Panc1 (cell line): ENCODE data around the gene KRTAP10-2.

ENCODE experiments used
- POLR2AphosphoS5 ChIP-seq: IDR thresholded peaks from 2 replicates; pipeline ENCODE4 v1.6.1; 2012; ENCODE audit warnings: mild to moderate bottlenecking, low read depth, low read length, moderate library complexity
- TF ChIP-seq, protein P1 (sequence below): fragments of 450-650 bp; IDR thresholded peaks from 2 replicates; pipeline ENCODE4 v1.5.1; 2017; ENCODE audit warnings: mild to moderate bottlenecking

DNA sequence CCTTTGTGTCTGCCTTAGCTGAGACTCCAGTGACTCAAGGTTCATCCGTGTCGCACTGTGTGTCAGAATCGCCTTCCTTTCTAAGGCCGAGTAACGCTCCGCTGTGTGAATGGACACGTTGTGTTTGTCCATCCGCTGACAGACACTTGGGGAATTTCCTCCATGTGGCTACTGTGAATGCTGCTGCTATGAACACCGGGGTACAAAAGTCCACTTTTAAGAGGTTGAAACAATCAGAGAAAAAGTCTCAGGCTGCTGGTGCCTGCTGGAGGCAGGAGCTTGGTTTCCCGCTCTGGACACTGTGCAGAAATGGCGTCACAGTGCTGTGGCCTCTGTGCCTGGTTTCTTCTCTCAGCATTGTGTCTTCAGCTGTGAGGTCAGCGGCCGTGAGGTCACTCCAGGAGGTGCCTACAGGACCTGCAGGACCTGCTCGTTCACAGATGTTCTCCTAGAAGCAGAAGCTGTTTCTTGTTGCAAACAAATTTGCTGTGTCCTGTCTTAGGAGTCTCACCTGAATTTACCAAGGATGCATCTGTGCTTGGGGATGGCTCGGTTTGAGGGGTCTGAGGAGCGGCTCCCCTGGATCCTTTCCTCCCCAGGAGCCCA, 45.5 kb downstream of the KRTAP10-2 start:
- TF ChIP-seq, protein P1, sequence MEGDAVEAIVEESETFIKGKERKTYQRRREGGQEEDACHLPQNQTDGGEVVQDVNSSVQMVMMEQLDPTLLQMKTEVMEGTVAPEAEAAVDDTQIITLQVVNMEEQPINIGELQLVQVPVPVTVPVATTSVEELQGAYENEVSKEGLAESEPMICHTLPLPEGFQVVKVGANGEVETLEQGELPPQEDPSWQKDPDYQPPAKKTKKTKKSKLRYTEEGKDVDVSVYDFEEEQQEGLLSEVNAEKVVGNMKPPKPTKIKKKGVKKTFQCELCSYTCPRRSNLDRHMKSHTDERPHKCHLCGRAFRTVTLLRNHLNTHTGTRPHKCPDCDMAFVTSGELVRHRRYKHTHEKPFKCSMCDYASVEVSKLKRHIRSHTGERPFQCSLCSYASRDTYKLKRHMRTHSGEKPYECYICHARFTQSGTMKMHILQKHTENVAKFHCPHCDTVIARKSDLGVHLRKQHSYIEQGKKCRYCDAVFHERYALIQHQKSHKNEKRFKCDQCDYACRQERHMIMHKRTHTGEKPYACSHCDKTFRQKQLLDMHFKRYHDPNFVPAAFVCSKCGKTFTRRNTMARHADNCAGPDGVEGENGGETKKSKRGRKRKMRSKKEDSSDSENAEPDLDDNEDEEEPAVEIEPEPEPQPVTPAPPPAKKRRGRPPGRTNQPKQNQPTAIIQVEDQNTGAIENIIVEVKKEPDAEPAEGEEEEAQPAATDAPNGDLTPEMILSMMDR = no peak
- no peak for TF ChIP-seq POLR2AphosphoS5
